Ishikawa (cell line): ENCODE data around the gene SORT1.

Source experiments
- CEBPB ChIP-seq: IDR thresholded peaks from 2 replicates; pipeline ENCODE4 v1.6.1; 2012
- CREB1 ChIP-seq: IDR thresholded peaks from 2 replicates; pipeline ENCODE4 v1.6.1; 2012; ENCODE audit warnings: low read depth
- EGR1 ChIP-seq: IDR thresholded peaks from 2 replicates; pipeline ENCODE4 v1.6.1; 2012
- EP300 ChIP-seq: IDR thresholded peaks from 2 replicates; pipeline ENCODE4 v1.6.1; 2012; ENCODE audit warnings: borderline replicate concordance
- FOXM1 ChIP-seq: IDR thresholded peaks from 2 replicates; pipeline ENCODE4 v1.6.1; 2012; ENCODE audit warnings: low read depth, borderline replicate concordance
- NFIC ChIP-seq: IDR thresholded peaks from 2 replicates; pipeline ENCODE4 v1.6.1; 2012
- RAD21 ChIP-seq: IDR thresholded peaks from 2 replicates; pipeline ENCODE4 v1.6.1; 2012; ENCODE audit warnings: low read depth
- TAF1 ChIP-seq: IDR thresholded peaks from 2 replicates; pipeline ENCODE4 v1.6.1; 2012; ENCODE audit warnings: low read depth, mild to moderate bottlenecking
- TCF12 ChIP-seq: IDR thresholded peaks from 2 replicates; pipeline ENCODE4 v1.6.1; 2012; ENCODE audit warnings: low read depth
- TEAD4 ChIP-seq: IDR thresholded peaks from 2 replicates; pipeline ENCODE4 v1.6.1; 2012
- YY1 ChIP-seq: IDR thresholded peaks from 2 replicates; pipeline ENCODE4 v1.6.1; 2012; ENCODE audit warnings: low read depth
- ZBTB7A ChIP-seq: IDR thresholded peaks from 2 replicates; pipeline ENCODE4 v1.6.1; 2012; ENCODE audit warnings: low read depth
- TF ChIP-seq, protein P1 (sequence below): IDR thresholded peaks from 2 replicates; pipeline ENCODE4 v1.6.1; 2012; ENCODE audit warnings: low read depth, mild to moderate bottlenecking
- TF ChIP-seq, protein P2 (sequence below): IDR thresholded peaks from 2 replicates; pipeline ENCODE4 v1.6.1; 2012
- TF ChIP-seq, protein P3 (sequence below): IDR thresholded peaks from 2 replicates; pipeline ENCODE4 v1.6.1; 2012

Gene SORT1

DNA sequence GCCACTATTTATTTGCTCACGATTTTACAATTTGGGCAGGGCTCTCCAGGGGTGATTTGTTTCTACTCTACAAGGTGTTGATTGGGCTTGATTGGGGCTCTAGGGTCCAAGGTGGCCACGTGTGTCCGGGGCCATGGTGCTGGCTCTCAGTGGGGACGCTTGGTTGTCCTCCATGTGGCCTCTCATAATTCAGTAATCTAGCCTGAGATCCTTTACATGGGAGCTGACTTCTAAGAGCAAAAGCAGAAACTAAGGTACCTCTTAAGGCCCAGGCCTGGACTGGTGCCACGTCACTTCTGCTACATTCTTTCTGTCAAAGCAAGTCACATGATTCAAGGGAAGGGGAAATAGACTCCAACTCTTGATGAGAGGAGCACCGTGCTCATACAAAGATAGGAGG lies 106.7 kb downstream of the SORT1 start:
- TF ChIP-seq RAD21, result no peak
- TF ChIP-seq CREB1, result no peak
- TF ChIP-seq, protein P1, sequence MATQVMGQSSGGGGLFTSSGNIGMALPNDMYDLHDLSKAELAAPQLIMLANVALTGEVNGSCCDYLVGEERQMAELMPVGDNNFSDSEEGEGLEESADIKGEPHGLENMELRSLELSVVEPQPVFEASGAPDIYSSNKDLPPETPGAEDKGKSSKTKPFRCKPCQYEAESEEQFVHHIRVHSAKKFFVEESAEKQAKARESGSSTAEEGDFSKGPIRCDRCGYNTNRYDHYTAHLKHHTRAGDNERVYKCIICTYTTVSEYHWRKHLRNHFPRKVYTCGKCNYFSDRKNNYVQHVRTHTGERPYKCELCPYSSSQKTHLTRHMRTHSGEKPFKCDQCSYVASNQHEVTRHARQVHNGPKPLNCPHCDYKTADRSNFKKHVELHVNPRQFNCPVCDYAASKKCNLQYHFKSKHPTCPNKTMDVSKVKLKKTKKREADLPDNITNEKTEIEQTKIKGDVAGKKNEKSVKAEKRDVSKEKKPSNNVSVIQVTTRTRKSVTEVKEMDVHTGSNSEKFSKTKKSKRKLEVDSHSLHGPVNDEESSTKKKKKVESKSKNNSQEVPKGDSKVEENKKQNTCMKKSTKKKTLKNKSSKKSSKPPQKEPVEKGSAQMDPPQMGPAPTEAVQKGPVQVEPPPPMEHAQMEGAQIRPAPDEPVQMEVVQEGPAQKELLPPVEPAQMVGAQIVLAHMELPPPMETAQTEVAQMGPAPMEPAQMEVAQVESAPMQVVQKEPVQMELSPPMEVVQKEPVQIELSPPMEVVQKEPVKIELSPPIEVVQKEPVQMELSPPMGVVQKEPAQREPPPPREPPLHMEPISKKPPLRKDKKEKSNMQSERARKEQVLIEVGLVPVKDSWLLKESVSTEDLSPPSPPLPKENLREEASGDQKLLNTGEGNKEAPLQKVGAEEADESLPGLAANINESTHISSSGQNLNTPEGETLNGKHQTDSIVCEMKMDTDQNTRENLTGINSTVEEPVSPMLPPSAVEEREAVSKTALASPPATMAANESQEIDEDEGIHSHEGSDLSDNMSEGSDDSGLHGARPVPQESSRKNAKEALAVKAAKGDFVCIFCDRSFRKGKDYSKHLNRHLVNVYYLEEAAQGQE, result no peak
- no peak for TF ChIP-seq ZBTB7A
- TF ChIP-seq TAF1, result no peak
- TF ChIP-seq, protein P2, sequence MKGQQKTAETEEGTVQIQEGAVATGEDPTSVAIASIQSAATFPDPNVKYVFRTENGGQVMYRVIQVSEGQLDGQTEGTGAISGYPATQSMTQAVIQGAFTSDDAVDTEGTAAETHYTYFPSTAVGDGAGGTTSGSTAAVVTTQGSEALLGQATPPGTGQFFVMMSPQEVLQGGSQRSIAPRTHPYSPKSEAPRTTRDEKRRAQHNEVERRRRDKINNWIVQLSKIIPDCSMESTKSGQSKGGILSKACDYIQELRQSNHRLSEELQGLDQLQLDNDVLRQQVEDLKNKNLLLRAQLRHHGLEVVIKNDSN, result no peak
- no peak for TF ChIP-seq TEAD4

DNA sequence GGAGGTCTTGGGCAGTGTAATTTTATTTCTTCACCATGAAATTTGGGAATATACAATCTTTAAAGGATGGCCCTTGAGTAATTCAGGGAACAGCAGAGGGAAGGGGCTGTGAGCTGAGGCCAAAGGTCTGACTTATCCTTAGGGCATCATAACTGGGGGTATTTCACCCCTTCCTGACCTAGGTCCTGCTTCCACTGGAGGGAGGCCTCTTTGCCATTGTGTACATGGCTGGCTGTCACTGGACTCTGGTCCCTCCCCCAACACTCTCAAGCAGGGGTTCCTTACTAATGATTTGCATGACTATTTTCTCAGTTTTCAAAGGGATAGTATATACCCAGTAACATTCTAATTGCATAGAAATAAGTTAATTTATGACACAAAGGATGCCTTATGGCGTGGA lies 107.6 kb downstream of the SORT1 start:
- no peak for TF ChIP-seq RAD21
- no peak for TF ChIP-seq YY1
- no peak for TF ChIP-seq CREB1
- TF ChIP-seq TEAD4, result no peak
- TF ChIP-seq FOXM1, result no peak
- no peak for TF ChIP-seq TAF1
- TF ChIP-seq EGR1, result no peak
- no peak for TF ChIP-seq TCF12
- TF ChIP-seq, protein P2, result no peak
- no peak for TF ChIP-seq NFIC
- TF ChIP-seq, protein P1, result no peak
- TF ChIP-seq, protein P3, sequence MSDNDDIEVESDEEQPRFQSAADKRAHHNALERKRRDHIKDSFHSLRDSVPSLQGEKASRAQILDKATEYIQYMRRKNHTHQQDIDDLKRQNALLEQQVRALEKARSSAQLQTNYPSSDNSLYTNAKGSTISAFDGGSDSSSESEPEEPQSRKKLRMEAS, result no peak

DNA sequence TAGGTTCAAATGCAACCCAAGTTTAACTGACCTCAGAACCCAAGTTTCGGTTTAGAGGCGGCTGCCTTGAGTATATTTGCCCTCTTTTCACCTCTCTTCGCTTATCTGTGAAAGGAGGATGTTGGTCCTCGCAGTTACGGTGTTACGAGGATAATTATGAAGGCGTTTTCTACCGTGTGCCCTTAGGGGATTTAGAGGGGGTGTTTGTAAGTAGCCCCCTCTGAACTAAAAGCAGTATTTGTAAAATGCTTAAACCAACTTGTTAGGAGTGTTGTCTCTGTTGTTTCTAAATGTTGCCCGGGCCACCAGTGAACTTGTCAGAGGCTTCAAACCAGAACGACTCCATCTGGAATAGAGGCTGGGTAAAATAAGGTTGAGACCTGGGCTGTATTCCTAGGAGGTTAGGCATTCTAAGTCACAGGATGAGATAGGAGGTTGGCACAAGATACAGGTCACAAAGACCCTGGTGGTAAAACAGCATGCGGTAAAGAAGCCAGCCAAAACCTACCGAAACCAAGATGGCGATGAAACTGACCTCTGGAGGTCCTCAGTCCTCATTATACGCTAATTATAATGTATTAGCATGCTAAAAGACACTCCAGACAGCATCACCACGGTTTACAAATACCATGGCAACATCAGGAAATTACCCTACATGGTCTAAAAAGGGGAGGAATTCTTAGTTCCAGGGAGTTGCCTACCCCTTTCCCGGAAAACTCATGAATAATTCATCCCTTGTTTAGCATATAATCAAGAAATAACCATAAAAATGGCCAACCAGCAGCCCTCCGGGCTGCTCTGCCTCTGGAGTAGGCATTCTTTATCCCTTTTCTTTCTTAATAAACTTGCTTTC lies 113.7 kb downstream of the SORT1 start:
- no peak for TF ChIP-seq EP300
- TF ChIP-seq TEAD4, result no peak
- TF ChIP-seq ZBTB7A, result no peak
- no peak for TF ChIP-seq RAD21
- TF ChIP-seq YY1, result no peak
- TF ChIP-seq CREB1, result no peak
- TF ChIP-seq, protein P2, result no peak
- no peak for TF ChIP-seq TCF12
- TF ChIP-seq, protein P1, result no peak
- no peak for TF ChIP-seq NFIC
- TF ChIP-seq FOXM1, result no peak
- TF ChIP-seq, protein P3, result no peak
- no peak for TF ChIP-seq TAF1
- TF ChIP-seq CEBPB, result no peak
